ENCODE measurements around the gene NTF3.
A peak's percentile ranks its signal among the peaks of the same experiment; 100 is the strongest.

Gene NTF3

GRCh38 chr12:5432011-5432400, at the start of gene NTF3:
Gene NTF3 (plus strand): TSS chr12:5432108. CDS start chr12:5432325, 217 bp downstream.
- DNase-seq (ENCODE audit: low read depth, low spot score), result peak; percentile 73

GRCh38 chr12:5384015-5384414, 47.9 kb upstream of the NTF3 start:
- DNase-seq (ENCODE audit: low read depth, low spot score), result no peak

- DNase-seq (ENCODE audit: low read depth, low spot score), result peak; percentile 6
Measured at GRCh38 chr12:5388581-5389535, 43.0 kb upstream of the NTF3 start.

GRCh38 chr12:5390174-5390799, 41.6 kb upstream of the NTF3 start:
- DNase-seq (ENCODE audit: low read depth, low spot score), result no peak

- DNase-seq (ENCODE audit: low read depth, low spot score), result no peak
Measured at GRCh38 chr12:5391653-5392052, 40.3 kb upstream of the NTF3 start.

- DNase-seq (ENCODE audit: low read depth, low spot score), result no peak
Measured at GRCh38 chr12:5392961-5393360, 38.9 kb upstream of the NTF3 start.

GRCh38 chr12:5395443-5396271, 36.3 kb upstream of the NTF3 start:
- no peak for DNase-seq (ENCODE audit: low read depth, low spot score)

- DNase-seq (ENCODE audit: low read depth, low spot score), result no peak
Measured at GRCh38 chr12:5396541-5396940, 35.4 kb upstream of the NTF3 start.

GRCh38 chr12:5399266-5399665, 32.6 kb upstream of the NTF3 start:
- no peak for DNase-seq (ENCODE audit: low read depth, low spot score)

GRCh38 chr12:5402009-5402935, 29.6 kb upstream of the NTF3 start:
- DNase-seq (ENCODE audit: low read depth, low spot score), result no peak

- DNase-seq (ENCODE audit: low read depth, low spot score), result no peak
Measured at GRCh38 chr12:5403411-5403810, 28.5 kb upstream of the NTF3 start.

GRCh38 chr12:5407034-5407856, 24.7 kb upstream of the NTF3 start:
- peak; percentile 6 for DNase-seq (ENCODE audit: low read depth, low spot score)

GRCh38 chr12:5409619-5410018, 22.3 kb upstream of the NTF3 start:
- DNase-seq (ENCODE audit: low read depth, low spot score), result no peak

GRCh38 chr12:5416571-5416970, 15.3 kb upstream of the NTF3 start:
- no peak for DNase-seq (ENCODE audit: low read depth, low spot score)

GRCh38 chr12:5417500-5417899, 14.4 kb upstream of the NTF3 start:
- no peak for DNase-seq (ENCODE audit: low read depth, low spot score)

- peak; percentile 72 for DNase-seq (ENCODE audit: low read depth, low spot score)
Measured at GRCh38 chr12:5428332-5429221, 3.3 kb upstream of the NTF3 start.

- DNase-seq (ENCODE audit: low read depth, low spot score), result no peak
Measured at GRCh38 chr12:5429741-5430557, 2.0 kb upstream of the NTF3 start.

All from astrocyte of the hippocampus (primary cell).